Measurements from ENCODE around the gene TRUB1.
"Not testable (repeated sequence)": the region's sequence is repeated elsewhere in the genome, so short reads cannot be mapped to it uniquely, and the experiment has no call there.

The TRUB1 gene

GRCh38 chr10:114937962-114938855 lies at the start of gene TRUB1:
TRUB1 (plus strand) TSS chr10:114938195; CDS start chr10:114938254, 59 bp downstream.
- peak; percentile 94 for DNase-seq (ENCODE audit: low spot score)

GRCh38 chr10:114893251-114893650 lies 44.7 kb upstream of the TRUB1 start:
- no peak for DNase-seq (ENCODE audit: low spot score)

GRCh38 chr10:114894911-114895310 lies 43.1 kb upstream of the TRUB1 start:
- DNase-seq (ENCODE audit: low spot score): no peak

GRCh38 chr10:114897011-114897410 lies 41.0 kb upstream of the TRUB1 start:
- not testable (repeated sequence) for DNase-seq (ENCODE audit: low spot score)

GRCh38 chr10:114897593-114897992 lies 40.4 kb upstream of the TRUB1 start:
- DNase-seq (ENCODE audit: low spot score): no peak

- no peak for DNase-seq (ENCODE audit: low spot score)
These were observed 38.0 kb upstream of the TRUB1 start for GRCh38 chr10:114899982-114900381.

GRCh38 chr10:114900658-114901057 lies 37.3 kb upstream of the TRUB1 start:
- DNase-seq (ENCODE audit: low spot score): no peak

- DNase-seq (ENCODE audit: low spot score): peak; percentile 40
These were observed 35.8 kb upstream of the TRUB1 start for GRCh38 chr10:114902151-114902550.

GRCh38 chr10:114905450-114905849 lies 32.5 kb upstream of the TRUB1 start:
- DNase-seq (ENCODE audit: low spot score): peak; percentile 33

- no peak for DNase-seq (ENCODE audit: low spot score)
These were observed 31.0 kb upstream of the TRUB1 start for GRCh38 chr10:114906981-114907380.

- DNase-seq (ENCODE audit: low spot score): peak; percentile 18
These were observed 29.1 kb upstream of the TRUB1 start for GRCh38 chr10:114908896-114909295.

- no peak for DNase-seq (ENCODE audit: low spot score)
These were observed 26.8 kb upstream of the TRUB1 start for GRCh38 chr10:114911052-114911711.

- no peak for DNase-seq (ENCODE audit: low spot score)
These were observed 26.1 kb upstream of the TRUB1 start for GRCh38 chr10:114911801-114912469.

- DNase-seq (ENCODE audit: low spot score): no peak
These were observed 25.5 kb upstream of the TRUB1 start for GRCh38 chr10:114912470-114912859.

- DNase-seq (ENCODE audit: low spot score): no peak
These were observed 23.4 kb upstream of the TRUB1 start for GRCh38 chr10:114914560-114914959.

GRCh38 chr10:114915294-114915693 lies 22.7 kb upstream of the TRUB1 start:
- DNase-seq (ENCODE audit: low spot score): no peak

GRCh38 chr10:114916653-114917052 lies 21.3 kb upstream of the TRUB1 start:
- DNase-seq (ENCODE audit: low spot score): no peak

- no peak for DNase-seq (ENCODE audit: low spot score)
These were observed 20.5 kb upstream of the TRUB1 start for GRCh38 chr10:114917459-114917858.

- no peak for DNase-seq (ENCODE audit: low spot score)
These were observed 19.9 kb upstream of the TRUB1 start for GRCh38 chr10:114917927-114918672.

GRCh38 chr10:114920459-114920858 lies 17.5 kb upstream of the TRUB1 start:
- DNase-seq (ENCODE audit: low spot score): no peak

- no peak for DNase-seq (ENCODE audit: low spot score)
These were observed 16.0 kb upstream of the TRUB1 start for GRCh38 chr10:114922003-114922402.

GRCh38 chr10:114923551-114923950 lies 14.4 kb upstream of the TRUB1 start:
- no peak for DNase-seq (ENCODE audit: low spot score)
